Epithelial cell of proximal tubule (primary cell): ENCODE results near the gene GTF2F2. TPM values are rescaled to one million over a fixed set of nuclear protein-coding genes. Genes with fewer than 3 reads are reported as not detected.

Experiments
- DNase-seq: peaks from one replicate; pipeline ENCODE4 v3.0.0-alpha.2; 2011; ENCODE audit warnings: low read depth
- H3K4me3 ChIP-seq: 2 replicates; pipeline ENCODE4 v1.5.1; 2011; ENCODE audit warnings: low read depth, mild to moderate bottlenecking, low read length
- CTCF ChIP-seq: conservative IDR thresholded peaks from 2 replicates; pipeline ENCODE4 v1.5.1; 2012; ENCODE audit warnings: low read depth, mild to moderate bottlenecking, low read length
- total RNA-seq: library from RNA; depleted of rRNA; stranded (reverse); fragments of >200 nt; gene quantifications from 2 replicates; pipeline ENCODE4 v1.2.3, GENCODE V29; 2015

Gene GTF2F2
- total RNA-seq, 1 donor from 2014 or later = 47.9 TPM

GRCh38 chr13:45280751-45281634, 160.7 kb downstream of the GTF2F2 start:
- peak; percentile 78 for DNase-seq
- TF ChIP-seq CTCF = peak; percentile 99
- no peak overlapping the region for H3K4me3 ChIP-seq

- no peak overlapping the region for H3K4me3 ChIP-seq
- TF ChIP-seq CTCF = no peak
- DNase-seq = no peak
Observed at GRCh38 chr13:45282994-45283393, 162.7 kb downstream of the GTF2F2 start.

GRCh38 chr13:45289936-45290563, 169.7 kb downstream of the GTF2F2 start:
- H3K4me3 ChIP-seq = no peak overlapping the region
- no peak for TF ChIP-seq CTCF
- DNase-seq = no peak

GRCh38 chr13:45292176-45292575, 171.9 kb downstream of the GTF2F2 start:
- no peak overlapping the region for H3K4me3 ChIP-seq
- TF ChIP-seq CTCF = no peak
- no peak for DNase-seq

- no peak for TF ChIP-seq CTCF
Observed at GRCh38 chr13:45295536-45295935, 175.2 kb downstream of the GTF2F2 start.

GRCh38 chr13:45296259-45296658, 175.9 kb downstream of the GTF2F2 start:
- H3K4me3 ChIP-seq = no peak overlapping the region
- no peak for DNase-seq
- no peak for TF ChIP-seq CTCF

More at GRCh38 chr13:45295536-45295935, 175.2 kb downstream of the GTF2F2 start:
- H3K4me3 ChIP-seq = no peak overlapping the region
- DNase-seq = peak; percentile 86
